ENCODE results near the gene NECTIN3.

The NECTIN3 gene

GRCh38 chr3:111071257-111072030 lies at the start of gene NECTIN3:
Gene NECTIN3 (plus strand): TSS chr3:111071816. CDS start chr3:111072018, 202 bp downstream.
- peak; percentile 36 for DNase-seq

- no peak for DNase-seq
Observed at GRCh38 chr3:111027868-111028267, 43.7 kb upstream of the NECTIN3 start.

GRCh38 chr3:111031538-111031937 lies 40.1 kb upstream of the NECTIN3 start:
- no peak for DNase-seq

GRCh38 chr3:111032677-111033076 lies 38.9 kb upstream of the NECTIN3 start:
- DNase-seq: no peak

- DNase-seq: no peak
Observed at GRCh38 chr3:111033470-111034050, 38.1 kb upstream of the NECTIN3 start.

- DNase-seq: no peak
Observed at GRCh38 chr3:111035316-111035715, 36.3 kb upstream of the NECTIN3 start.

GRCh38 chr3:111035902-111036301 lies 35.7 kb upstream of the NECTIN3 start:
- no peak for DNase-seq

GRCh38 chr3:111040959-111041358 lies 30.7 kb upstream of the NECTIN3 start:
- no peak for DNase-seq

GRCh38 chr3:111045564-111045963 lies 26.1 kb upstream of the NECTIN3 start:
- no peak for DNase-seq

- DNase-seq: no peak
Observed at GRCh38 chr3:111047042-111047441, 24.6 kb upstream of the NECTIN3 start.

GRCh38 chr3:111047812-111048435 lies 23.7 kb upstream of the NECTIN3 start:
- no peak for DNase-seq

GRCh38 chr3:111051354-111051753 lies 20.3 kb upstream of the NECTIN3 start:
- DNase-seq: no peak

GRCh38 chr3:111068574-111068973 lies 3.0 kb upstream of the NECTIN3 start:
- no peak for DNase-seq

GRCh38 chr3:111069974-111070771 lies 1.4 kb upstream of the NECTIN3 start:
- no peak for DNase-seq

GRCh38 chr3:111070772-111071256 lies 802 bp upstream of the NECTIN3 start:
- DNase-seq: no peak

GRCh38 chr3:111072031-111072921 lies 660 bp downstream of the NECTIN3 start:
- no peak for DNase-seq

GRCh38 chr3:111073218-111073617 lies 1.6 kb downstream of the NECTIN3 start:
- no peak for DNase-seq

- DNase-seq: no peak
Observed at GRCh38 chr3:111076732-111077131, 5.1 kb downstream of the NECTIN3 start.

GRCh38 chr3:111077369-111077768 lies 5.8 kb downstream of the NECTIN3 start:
- DNase-seq: no peak

- DNase-seq: no peak
Observed at GRCh38 chr3:111080413-111080812, 8.8 kb downstream of the NECTIN3 start.

- DNase-seq: no peak
Observed at GRCh38 chr3:111081008-111081545, 9.5 kb downstream of the NECTIN3 start.

- DNase-seq: no peak
Observed at GRCh38 chr3:111084911-111085310, 13.3 kb downstream of the NECTIN3 start.
